ENCODE data around the gene SPTBN1.

The SPTBN1 gene

DNA sequence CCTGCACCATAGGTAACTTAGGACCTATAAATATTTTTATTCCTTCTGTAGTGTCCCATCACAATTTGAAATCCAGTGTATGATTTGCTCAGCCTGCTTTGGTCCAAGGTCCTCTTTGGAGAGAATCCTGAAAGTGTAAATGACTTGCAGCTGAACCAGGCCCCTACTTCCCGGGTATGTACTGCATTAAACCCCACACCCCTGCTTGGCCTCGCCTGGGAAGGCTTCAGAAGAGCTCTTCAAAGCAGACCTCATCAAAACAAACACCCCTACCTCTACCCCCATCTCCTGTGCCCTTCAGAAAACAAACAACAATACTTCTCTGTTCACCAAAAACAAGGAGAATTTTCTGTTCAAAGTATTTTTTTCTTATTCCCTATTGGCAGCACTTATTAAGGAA, 9.5 kb upstream of the SPTBN1 start:
- no peak for DNase-seq
- no peak overlapping the region for H3K27ac ChIP-seq (ENCODE audit: insufficient read depth, low read length, poor library complexity, severe bottlenecking)
- no peaks in the 10 kb centered on the region for H3K27me3 ChIP-seq (replicated peaks; ENCODE audit: control insufficient read depth, insufficient read depth, low read length, poor library complexity, severe bottlenecking)
- no peaks in the 10 kb centered on the region for H3K9me3 ChIP-seq (ENCODE audit: control insufficient read depth, low read length)
- no peaks in the 10 kb centered on the region for H3K4me1 ChIP-seq (ENCODE audit: control insufficient read depth, insufficient read depth, low read length, poor library complexity, severe bottlenecking)
- H3K4me3 ChIP-seq (ENCODE audit: insufficient read depth, low read depth, low read length, poor library complexity, severe bottlenecking) = no peak overlapping the region
- no peaks in the 10 kb centered on the region for H3K36me3 ChIP-seq (ENCODE audit: control insufficient read depth, insufficient read depth, low read length)

DNA sequence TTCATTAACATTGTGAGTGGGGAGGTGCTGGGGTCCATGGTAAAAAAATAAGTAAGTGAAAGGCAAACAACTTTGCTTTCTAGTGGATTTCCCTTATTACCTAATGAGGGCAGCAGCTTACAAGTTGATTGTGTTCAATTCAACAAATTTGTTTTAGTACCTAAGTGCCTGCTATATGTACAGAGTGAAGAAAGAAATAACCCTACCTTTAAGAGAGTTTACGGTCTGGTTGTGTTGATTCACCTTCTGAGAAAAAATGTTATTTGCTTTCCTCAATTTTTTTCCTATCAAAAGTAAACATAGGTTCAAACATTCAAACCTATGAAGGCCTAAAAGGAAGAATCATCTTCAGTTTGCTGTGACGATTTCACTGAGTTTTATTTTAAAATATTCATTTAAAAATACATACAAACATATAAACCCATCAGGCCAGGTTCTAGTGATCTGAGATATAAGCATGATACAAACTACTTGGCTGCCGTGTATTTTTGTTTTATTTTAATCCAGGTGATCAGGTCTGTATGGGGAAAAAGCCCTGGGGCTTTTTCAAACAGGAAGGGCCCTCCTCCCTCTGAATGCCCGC, 1.5 kb upstream of the SPTBN1 start:
- Histone ChIP-seq H3K9me3 (ENCODE audit: control insufficient read depth, low read length) (no peaks in the 10 kb centered on the region), H3K36me3 (ENCODE audit: control insufficient read depth, insufficient read depth, low read length) (no peaks in the 10 kb centered on the region), H3K27ac (ENCODE audit: insufficient read depth, low read length, poor library complexity, severe bottlenecking) (no peak overlapping the region), H3K4me3 (ENCODE audit: insufficient read depth, low read depth, low read length, poor library complexity, severe bottlenecking) (no peak overlapping the region), H3K27me3 (replicated peaks; ENCODE audit: control insufficient read depth, insufficient read depth, low read length, poor library complexity, severe bottlenecking) (peaks cover 12% of the 10 kb centered on the region), H3K4me1 (ENCODE audit: control insufficient read depth, insufficient read depth, low read length, poor library complexity, severe bottlenecking) (peaks cover 11% of the 10 kb centered on the region)
- DNase-seq = no peak

DNA sequence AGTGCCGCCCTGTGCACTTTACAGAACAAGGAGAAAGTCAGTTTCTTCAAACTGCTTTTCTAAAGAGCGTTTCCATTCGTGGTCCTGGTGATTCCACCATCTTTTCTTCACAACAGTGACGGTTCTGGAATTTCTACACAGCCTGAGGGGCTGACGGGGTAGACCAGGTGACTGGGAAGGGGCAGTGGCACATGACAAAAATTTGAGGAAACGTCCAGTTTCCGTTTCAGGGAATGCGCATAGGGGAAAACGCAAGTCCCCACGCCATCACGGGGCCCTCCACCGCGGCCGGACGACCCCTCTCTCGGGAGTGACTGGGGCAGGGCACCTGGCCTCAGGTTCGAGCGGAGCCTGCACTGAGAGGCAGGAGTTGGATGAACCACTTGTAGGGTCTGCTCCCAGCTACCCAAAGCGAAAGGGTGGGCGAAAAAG, 980 bp upstream of the SPTBN1 start:
- no peaks in the 10 kb centered on the region for H3K36me3 ChIP-seq (ENCODE audit: control insufficient read depth, insufficient read depth, low read length)
- H3K27ac ChIP-seq (ENCODE audit: insufficient read depth, low read length, poor library complexity, severe bottlenecking) = no peak overlapping the region
- H3K4me1 ChIP-seq (ENCODE audit: control insufficient read depth, insufficient read depth, low read length, poor library complexity, severe bottlenecking) = peaks cover 11% of the 10 kb centered on the region
- DNase-seq = no peak
- H3K4me3 ChIP-seq (ENCODE audit: insufficient read depth, low read depth, low read length, poor library complexity, severe bottlenecking) = no peak overlapping the region
- peaks cover 15% of the 10 kb centered on the region for H3K27me3 ChIP-seq (replicated peaks; ENCODE audit: control insufficient read depth, insufficient read depth, low read length, poor library complexity, severe bottlenecking)
- no peaks in the 10 kb centered on the region for H3K9me3 ChIP-seq (ENCODE audit: control insufficient read depth, low read length)

GRCh38 chr2:54456362-54456611, 160 bp downstream of the SPTBN1 start:
- DNase-seq = no peak
- H3K9me3 ChIP-seq (ENCODE audit: control insufficient read depth, low read length) = no peaks in the 10 kb centered on the region
- H3K4me1 ChIP-seq (ENCODE audit: control insufficient read depth, insufficient read depth, low read length, poor library complexity, severe bottlenecking) = peaks cover 11% of the 10 kb centered on the region
- peak overlapping the region; percentile 54 for H3K4me3 ChIP-seq (ENCODE audit: insufficient read depth, low read depth, low read length, poor library complexity, severe bottlenecking)
- H3K27me3 ChIP-seq (replicated peaks; ENCODE audit: control insufficient read depth, insufficient read depth, low read length, poor library complexity, severe bottlenecking) = peaks cover 18% of the 10 kb centered on the region
- no peaks in the 10 kb centered on the region for H3K36me3 ChIP-seq (ENCODE audit: control insufficient read depth, insufficient read depth, low read length)
- no peak overlapping the region for H3K27ac ChIP-seq (ENCODE audit: insufficient read depth, low read length, poor library complexity, severe bottlenecking)

DNA sequence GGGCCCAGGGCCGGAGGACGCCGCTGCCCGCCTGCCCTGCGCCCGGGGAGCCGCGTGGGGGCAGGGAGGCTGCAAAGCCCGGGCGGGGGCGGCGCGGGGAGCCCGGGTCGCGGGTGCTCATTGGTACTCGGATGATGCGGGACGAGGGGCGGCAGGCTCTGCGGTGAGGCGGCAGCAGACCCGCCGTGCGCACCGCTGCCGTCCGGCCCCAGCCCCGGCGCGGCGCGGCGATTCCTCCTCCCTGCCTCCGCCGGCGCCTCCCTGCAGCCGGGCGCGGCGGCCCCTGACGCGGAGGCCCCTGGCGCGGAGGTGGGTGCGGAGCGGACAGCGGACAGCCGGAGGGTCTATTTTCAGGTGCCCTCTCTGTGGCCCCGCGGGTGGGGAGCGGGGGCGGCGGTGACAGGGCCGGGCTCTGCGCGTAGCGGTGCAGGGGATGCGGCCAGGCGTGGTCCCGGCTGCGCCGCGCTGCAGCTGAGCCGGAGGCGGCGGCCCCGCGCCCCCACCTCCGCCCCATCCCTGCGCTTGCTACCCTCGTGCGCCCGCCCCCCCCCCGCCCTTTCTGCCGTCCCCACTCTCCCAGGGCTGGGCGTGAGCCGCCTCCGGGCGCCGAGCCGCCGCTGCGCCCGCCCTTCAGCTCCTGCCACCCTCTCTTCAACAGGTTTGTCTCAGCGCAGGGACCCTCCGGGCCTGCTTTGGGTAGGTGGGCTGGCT, 640 bp downstream of the SPTBN1 start:
- Histone ChIP-seq H3K27me3 (replicated peaks; ENCODE audit: control insufficient read depth, insufficient read depth, low read length, poor library complexity, severe bottlenecking) (peaks cover 18% of the 10 kb centered on the region), H3K9me3 (ENCODE audit: control insufficient read depth, low read length) (no peaks in the 10 kb centered on the region), H3K27ac (ENCODE audit: insufficient read depth, low read length, poor library complexity, severe bottlenecking) (no peak overlapping the region), H3K36me3 (ENCODE audit: control insufficient read depth, insufficient read depth, low read length) (no peaks in the 10 kb centered on the region), H3K4me3 (ENCODE audit: insufficient read depth, low read depth, low read length, poor library complexity, severe bottlenecking) (peak overlapping the region; percentile 49), H3K4me1 (ENCODE audit: control insufficient read depth, insufficient read depth, low read length, poor library complexity, severe bottlenecking) (peaks cover 11% of the 10 kb centered on the region)
- no peak for DNase-seq

GRCh38 chr2:54457323-54458023, 1.3 kb downstream of the SPTBN1 start:
- DNase-seq = no peak
- Histone ChIP-seq H3K27ac (ENCODE audit: insufficient read depth, low read length, poor library complexity, severe bottlenecking) (no peak overlapping the region), H3K36me3 (ENCODE audit: control insufficient read depth, insufficient read depth, low read length) (no peaks in the 10 kb centered on the region), H3K9me3 (ENCODE audit: control insufficient read depth, low read length) (no peaks in the 10 kb centered on the region), H3K4me3 (ENCODE audit: insufficient read depth, low read depth, low read length, poor library complexity, severe bottlenecking) (peak overlapping the region; percentile 49), H3K4me1 (ENCODE audit: control insufficient read depth, insufficient read depth, low read length, poor library complexity, severe bottlenecking) (peaks cover 11% of the 10 kb centered on the region), H3K27me3 (replicated peaks; ENCODE audit: control insufficient read depth, insufficient read depth, low read length, poor library complexity, severe bottlenecking) (peaks cover 18% of the 10 kb centered on the region)

- Histone ChIP-seq H3K27me3 (replicated peaks; ENCODE audit: control insufficient read depth, insufficient read depth, low read length, poor library complexity, severe bottlenecking) (peaks cover 18% of the 10 kb centered on the region), H3K9me3 (ENCODE audit: control insufficient read depth, low read length) (no peaks in the 10 kb centered on the region), H3K36me3 (ENCODE audit: control insufficient read depth, insufficient read depth, low read length) (no peaks in the 10 kb centered on the region), H3K27ac (ENCODE audit: insufficient read depth, low read length, poor library complexity, severe bottlenecking) (no peak overlapping the region), H3K4me1 (ENCODE audit: control insufficient read depth, insufficient read depth, low read length, poor library complexity, severe bottlenecking) (peaks cover 11% of the 10 kb centered on the region), H3K4me3 (ENCODE audit: insufficient read depth, low read depth, low read length, poor library complexity, severe bottlenecking) (no peak overlapping the region)
- DNase-seq = no peak
These were observed 2.9 kb downstream of the SPTBN1 start for GRCh38 chr2:54459037-54459441.

DNA sequence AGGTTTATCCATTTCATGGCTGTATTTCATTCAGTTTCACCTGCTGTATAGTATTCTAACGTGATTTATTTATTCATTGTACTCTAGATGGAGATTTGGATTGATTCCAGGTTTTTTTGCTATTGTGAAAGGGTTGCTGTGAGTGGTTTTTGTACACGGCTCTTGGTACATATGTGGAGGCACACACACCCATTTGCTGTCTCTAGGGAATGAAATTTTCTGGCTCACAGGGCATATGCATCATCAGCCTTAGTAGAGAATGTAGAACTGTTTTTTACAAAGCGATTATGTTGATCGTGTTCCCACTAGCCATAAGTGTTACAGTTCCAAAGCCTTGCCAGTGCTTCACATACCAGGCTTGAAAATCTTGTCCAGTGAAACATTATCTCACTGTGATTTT, 5.1 kb downstream of the SPTBN1 start:
- H3K4me1 ChIP-seq (ENCODE audit: control insufficient read depth, insufficient read depth, low read length, poor library complexity, severe bottlenecking) = peaks cover 8% of the 10 kb centered on the region
- no peak for DNase-seq
- no peaks in the 10 kb centered on the region for H3K36me3 ChIP-seq (ENCODE audit: control insufficient read depth, insufficient read depth, low read length)
- H3K4me3 ChIP-seq (ENCODE audit: insufficient read depth, low read depth, low read length, poor library complexity, severe bottlenecking) = no peak overlapping the region
- H3K27ac ChIP-seq (ENCODE audit: insufficient read depth, low read length, poor library complexity, severe bottlenecking) = no peak overlapping the region
- H3K9me3 ChIP-seq (ENCODE audit: control insufficient read depth, low read length) = no peaks in the 10 kb centered on the region
- H3K27me3 ChIP-seq (replicated peaks; ENCODE audit: control insufficient read depth, insufficient read depth, low read length, poor library complexity, severe bottlenecking) = peaks cover 12% of the 10 kb centered on the region

DNA sequence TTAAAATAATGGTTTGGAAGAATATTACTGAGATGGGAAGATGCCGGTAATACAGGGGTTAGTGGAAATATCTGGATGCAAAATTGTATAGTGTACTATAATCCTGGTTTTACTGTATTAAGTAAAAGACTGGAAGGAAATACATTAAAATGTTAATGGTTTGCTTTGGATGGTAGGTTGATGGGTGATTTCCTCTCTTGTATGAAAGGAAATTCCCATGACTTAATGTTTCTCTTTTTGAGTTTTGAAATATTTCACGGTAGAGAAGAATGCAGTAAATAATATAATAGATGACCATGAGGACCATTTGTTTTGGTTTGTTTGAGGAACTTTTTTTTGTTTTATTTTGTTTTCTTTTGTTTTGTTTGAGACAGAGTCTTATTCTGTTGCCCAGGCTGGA, 8.2 kb downstream of the SPTBN1 start:
- no peak for DNase-seq
- Histone ChIP-seq H3K27me3 (replicated peaks; ENCODE audit: control insufficient read depth, insufficient read depth, low read length, poor library complexity, severe bottlenecking) (peaks cover 6% of the 10 kb centered on the region), H3K9me3 (ENCODE audit: control insufficient read depth, low read length) (no peaks in the 10 kb centered on the region), H3K4me3 (ENCODE audit: insufficient read depth, low read depth, low read length, poor library complexity, severe bottlenecking) (no peak overlapping the region), H3K27ac (ENCODE audit: insufficient read depth, low read length, poor library complexity, severe bottlenecking) (no peak overlapping the region), H3K4me1 (ENCODE audit: control insufficient read depth, insufficient read depth, low read length, poor library complexity, severe bottlenecking) (no peaks in the 10 kb centered on the region), H3K36me3 (ENCODE audit: control insufficient read depth, insufficient read depth, low read length) (no peaks in the 10 kb centered on the region)

DNA sequence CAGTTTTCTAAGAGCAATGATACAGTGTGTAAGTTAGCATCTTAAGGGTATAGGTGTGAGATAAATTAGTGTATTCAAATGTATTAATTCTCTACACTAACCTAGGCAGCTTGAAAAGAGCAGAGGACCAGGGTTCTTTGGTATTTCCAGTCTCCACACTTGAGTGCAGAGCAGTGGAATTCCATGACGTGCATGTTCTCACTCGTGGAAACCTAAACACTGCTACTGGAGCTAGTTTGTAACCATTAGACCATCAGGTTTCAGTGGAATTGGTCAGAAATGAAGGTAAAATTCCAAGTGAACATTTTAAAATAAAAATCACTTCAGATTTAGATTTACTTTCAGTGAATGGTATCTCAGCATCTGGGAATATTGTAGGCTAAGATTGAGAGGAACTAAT, 9.0 kb downstream of the SPTBN1 start:
- Histone ChIP-seq H3K4me3 (ENCODE audit: insufficient read depth, low read depth, low read length, poor library complexity, severe bottlenecking) (no peak overlapping the region), H3K9me3 (ENCODE audit: control insufficient read depth, low read length) (no peaks in the 10 kb centered on the region), H3K36me3 (ENCODE audit: control insufficient read depth, insufficient read depth, low read length) (no peaks in the 10 kb centered on the region), H3K27ac (ENCODE audit: insufficient read depth, low read length, poor library complexity, severe bottlenecking) (no peak overlapping the region), H3K27me3 (replicated peaks; ENCODE audit: control insufficient read depth, insufficient read depth, low read length, poor library complexity, severe bottlenecking) (peaks cover 2% of the 10 kb centered on the region), H3K4me1 (ENCODE audit: control insufficient read depth, insufficient read depth, low read length, poor library complexity, severe bottlenecking) (no peaks in the 10 kb centered on the region)
- DNase-seq = no peak

Data from effector memory CD4-positive, alpha-beta T cell (primary cell).